ENCODE measurements around the gene ACVRL1.
"Not testable (repeated sequence)": the region's sequence is repeated elsewhere in the genome, so short reads cannot be mapped to it uniquely, and the experiment has no call there.

The ACVRL1 gene

GRCh38 chr12:51874000-51874399, 33.3 kb upstream of the ACVRL1 start:
- DNase-seq: no peak

GRCh38 chr12:51874486-51874885, 32.8 kb upstream of the ACVRL1 start:
- DNase-seq: no peak

GRCh38 chr12:51879102-51879501, 28.2 kb upstream of the ACVRL1 start:
- no peak for DNase-seq

- DNase-seq: no peak
Observed at GRCh38 chr12:51883295-51883694, 24.0 kb upstream of the ACVRL1 start.

- no peak for DNase-seq
Observed at GRCh38 chr12:51883998-51884675, 23.2 kb upstream of the ACVRL1 start.

GRCh38 chr12:51884676-51885229, 22.6 kb upstream of the ACVRL1 start:
- no peak for DNase-seq

- not testable (repeated sequence) for DNase-seq
Observed at GRCh38 chr12:51885294-51886020, 21.8 kb upstream of the ACVRL1 start.

- peak in 12 of 56 donors; percentile 5 to 45 (median 12) for DNase-seq
Observed at GRCh38 chr12:51886021-51886710, 21.1 kb upstream of the ACVRL1 start.

- no peak for DNase-seq
Observed at GRCh38 chr12:51887476-51888315, 19.6 kb upstream of the ACVRL1 start, which contains the start of gene ANKRD33. Gene ANKRD33 (plus strand): TSS chr12:51888103. CDS start chr12:51888187, 84 bp downstream.

- no peak for DNase-seq
Observed at GRCh38 chr12:51888316-51889215, 18.7 kb upstream of the ACVRL1 start.

- no peak for DNase-seq
Observed at GRCh38 chr12:51889216-51890132, 17.8 kb upstream of the ACVRL1 start.

GRCh38 chr12:51890133-51890464, 17.2 kb upstream of the ACVRL1 start:
- DNase-seq: no peak

GRCh38 chr12:51890511-51891171, 16.7 kb upstream of the ACVRL1 start:
- no peak for DNase-seq

- no peak for DNase-seq
Observed at GRCh38 chr12:51891843-51892242, 15.5 kb upstream of the ACVRL1 start.

- no peak for DNase-seq
Observed at GRCh38 chr12:51893786-51894185, 13.5 kb upstream of the ACVRL1 start.

GRCh38 chr12:51895378-51896135, 11.7 kb upstream of the ACVRL1 start:
- DNase-seq: no peak

GRCh38 chr12:51896236-51896635, 11.1 kb upstream of the ACVRL1 start:
- no peak for DNase-seq

- no peak for DNase-seq
Observed at GRCh38 chr12:51897181-51897580, 10.1 kb upstream of the ACVRL1 start.
